Adrenal gland (tissue), 5 donors: ENCODE results near the gene SRR.

Experiments
- CTCF ChIP-seq, 6 experiments: fragments of 450-650 bp in 4 of 6; fragments of 200-600 bp in 2 of 6; sonication (generic) in 1 of 6; IDR thresholded peaks; 1 replicate in 5 of 6; 2 replicates in 1 of 6; pipeline versions ENCODE4 v1.5.1 to v1.8.0; 2016 to 2021; ENCODE audit warnings: antibody characterized with exemption in 6 of 6, mild to moderate bottlenecking in 2 of 6, moderate library complexity in 1 of 6
- POLR2A ChIP-seq, 2 donors: fragments of 450-650 bp; IDR thresholded peaks; one replicate each; pipeline ENCODE4 v1.6.1; 2017; ENCODE audit warnings: antibody characterized with exemption in 2 of 2, mild to moderate bottlenecking in 2 of 2, moderate library complexity in 1 of 2
- donor health status: DM: no; HTN: no; CAD: no.

GRCh38 chr17:2369039-2369438, 65.3 kb downstream of the SRR start:
- no peak for TF ChIP-seq CTCF (IDR thresholded peaks at IDR 0.05)
- no peak for TF ChIP-seq POLR2A (IDR thresholded peaks at IDR 0.05)
